ENCODE results near the gene NKAIN1. TPM values are rescaled to one million over a fixed set of nuclear protein-coding genes. Genes with fewer than 3 reads are reported as not detected.

NKAIN1 gene
- total and polyA plus RNA-seq, 2 of the 13 experiments (the other 11 are each of a cell fraction or from before 2014, with no cell fraction given) = 0.29 to 0.40 TPM

DNA sequence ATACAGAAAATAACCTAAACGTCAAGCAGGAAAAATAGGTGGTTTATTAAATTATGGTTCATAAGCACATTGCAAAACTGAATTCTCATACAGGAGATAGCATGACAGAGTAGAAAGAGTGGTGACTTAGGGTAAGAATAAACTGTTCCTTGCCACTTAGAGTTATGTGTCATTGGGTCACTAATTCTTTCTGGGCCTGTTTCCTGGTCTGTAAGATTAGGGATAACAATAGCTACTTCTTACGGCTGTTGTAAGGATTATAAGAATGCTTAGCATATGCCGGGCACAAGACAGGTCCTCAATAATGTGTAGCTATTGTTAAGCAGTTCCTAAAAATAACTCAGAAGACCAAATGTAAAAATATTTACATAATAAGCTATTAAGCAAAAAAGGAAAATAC, 32.7 kb upstream of the NKAIN1 start (continued):
- TF ChIP-seq, protein P1, sequence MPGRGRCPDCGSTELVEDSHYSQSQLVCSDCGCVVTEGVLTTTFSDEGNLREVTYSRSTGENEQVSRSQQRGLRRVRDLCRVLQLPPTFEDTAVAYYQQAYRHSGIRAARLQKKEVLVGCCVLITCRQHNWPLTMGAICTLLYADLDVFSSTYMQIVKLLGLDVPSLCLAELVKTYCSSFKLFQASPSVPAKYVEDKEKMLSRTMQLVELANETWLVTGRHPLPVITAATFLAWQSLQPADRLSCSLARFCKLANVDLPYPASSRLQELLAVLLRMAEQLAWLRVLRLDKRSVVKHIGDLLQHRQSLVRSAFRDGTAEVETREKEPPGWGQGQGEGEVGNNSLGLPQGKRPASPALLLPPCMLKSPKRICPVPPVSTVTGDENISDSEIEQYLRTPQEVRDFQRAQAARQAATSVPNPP (CRISPR knock-in tag; IDR thresholded peaks at IDR 0.05) = no peak
- TF ChIP-seq ZNF282 (IDR thresholded peaks at IDR 0.05; ENCODE audit: partially characterized antibody) (no peak), ZFYVE20 (CRISPR knock-in tag; IDR thresholded peaks at IDR 0.05; ENCODE audit: borderline replicate concordance, low read depth) (no peak), ZNF496 (CRISPR knock-in tag; IDR thresholded peaks at IDR 0.05; ENCODE audit: insufficient replicate concordance) (no peak)
- TF ChIP-seq, protein P2, sequence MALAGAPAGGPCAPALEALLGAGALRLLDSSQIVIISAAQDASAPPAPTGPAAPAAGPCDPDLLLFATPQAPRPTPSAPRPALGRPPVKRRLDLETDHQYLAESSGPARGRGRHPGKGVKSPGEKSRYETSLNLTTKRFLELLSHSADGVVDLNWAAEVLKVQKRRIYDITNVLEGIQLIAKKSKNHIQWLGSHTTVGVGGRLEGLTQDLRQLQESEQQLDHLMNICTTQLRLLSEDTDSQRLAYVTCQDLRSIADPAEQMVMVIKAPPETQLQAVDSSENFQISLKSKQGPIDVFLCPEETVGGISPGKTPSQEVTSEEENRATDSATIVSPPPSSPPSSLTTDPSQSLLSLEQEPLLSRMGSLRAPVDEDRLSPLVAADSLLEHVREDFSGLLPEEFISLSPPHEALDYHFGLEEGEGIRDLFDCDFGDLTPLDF (CRISPR knock-in tag; IDR thresholded peaks at IDR 0.05) = no peak

DNA sequence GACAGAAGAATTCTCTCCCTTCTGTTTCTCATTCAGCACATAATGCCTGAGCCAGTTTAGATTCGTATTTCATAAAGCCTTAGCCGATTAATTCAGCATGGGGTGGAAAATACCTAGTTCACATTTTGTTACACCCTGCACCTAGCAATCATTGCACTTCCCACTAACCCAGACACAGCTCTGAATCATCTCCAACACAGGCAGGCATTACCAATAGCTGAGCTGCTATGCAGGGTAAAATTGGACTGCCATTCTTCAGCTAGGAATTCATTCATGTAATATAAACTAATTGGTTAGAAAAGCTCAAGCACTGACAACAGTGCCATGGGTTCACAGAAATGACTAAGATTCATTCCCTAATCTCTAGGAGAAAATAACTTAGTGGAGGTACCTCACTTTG, 26.9 kb upstream of the NKAIN1 start:
- ChIA-PET CTCF (ENCODE audit: low intra/inter-chr PET ratio, low total read pairs) (no interaction called here), POLR2A (no interaction called here)
- FAIRE-seq (no peak), DNase-seq (ENCODE audit: low spot score) (no peak), ATAC-seq (no peak)
- Histone ChIP-seq H4K20me1 (ENCODE audit: insufficient read depth, low read length) (no peaks in the 10 kb centered on the region), H3K4me2 (ENCODE audit: low read depth, low read length) (no peak overlapping the region), H3K9ac (ENCODE audit: insufficient read depth, low read depth, low read length) (no peak overlapping the region), H3K36me3 (replicated peaks in 1 of 2; ENCODE audit: control insufficient read depth in 1 of 2, insufficient read depth in 2 of 2, low read length in 2 of 2) (peaks cover 30 to 81% of the 10 kb centered on the region in 2 experiments), H3K4me3 (replicated peaks in 1 of 3; ENCODE audit: insufficient read depth in 1 of 3, low read depth in 2 of 3, low read length in 3 of 3) (no peak overlapping the region), H3K4me1 (ENCODE audit: insufficient read depth, low read length) (no peaks in the 10 kb centered on the region), H3K27me3 (ENCODE audit: control insufficient read depth in 1 of 2, insufficient read depth in 2 of 2, low read length in 2 of 2) (no peaks in the 10 kb centered on the region), H3K27ac (ENCODE audit: extremely low read length, insufficient read depth, low read length) (no peak overlapping the region), H3K79me2 (ENCODE audit: insufficient read depth, low read length) (no peaks in the 10 kb centered on the region), H3K9me3 (ENCODE audit: low read length) (no peaks in the 10 kb centered on the region), H2AFZ (ENCODE audit: low read length) (no peak overlapping the region)
- in situ Hi-C loops (cut with HindIII; ENCODE audit: extremely low pct_ligation_motif_present, low pct_unique_long_range_greater_than_20kb) = no loop called here
- intact Hi-C loops (cut with micrococcal nuclease; ENCODE audit: unreplicated experiment) = no loop called here
- BruUV-seq (replicated peaks) = no TSS peak
- 95% methylated on average over 2 of the region's 2 CpGs for WGBS (ENCODE audit: low lambda C conversion rate)
- TF ChIP-seq, protein P3, sequence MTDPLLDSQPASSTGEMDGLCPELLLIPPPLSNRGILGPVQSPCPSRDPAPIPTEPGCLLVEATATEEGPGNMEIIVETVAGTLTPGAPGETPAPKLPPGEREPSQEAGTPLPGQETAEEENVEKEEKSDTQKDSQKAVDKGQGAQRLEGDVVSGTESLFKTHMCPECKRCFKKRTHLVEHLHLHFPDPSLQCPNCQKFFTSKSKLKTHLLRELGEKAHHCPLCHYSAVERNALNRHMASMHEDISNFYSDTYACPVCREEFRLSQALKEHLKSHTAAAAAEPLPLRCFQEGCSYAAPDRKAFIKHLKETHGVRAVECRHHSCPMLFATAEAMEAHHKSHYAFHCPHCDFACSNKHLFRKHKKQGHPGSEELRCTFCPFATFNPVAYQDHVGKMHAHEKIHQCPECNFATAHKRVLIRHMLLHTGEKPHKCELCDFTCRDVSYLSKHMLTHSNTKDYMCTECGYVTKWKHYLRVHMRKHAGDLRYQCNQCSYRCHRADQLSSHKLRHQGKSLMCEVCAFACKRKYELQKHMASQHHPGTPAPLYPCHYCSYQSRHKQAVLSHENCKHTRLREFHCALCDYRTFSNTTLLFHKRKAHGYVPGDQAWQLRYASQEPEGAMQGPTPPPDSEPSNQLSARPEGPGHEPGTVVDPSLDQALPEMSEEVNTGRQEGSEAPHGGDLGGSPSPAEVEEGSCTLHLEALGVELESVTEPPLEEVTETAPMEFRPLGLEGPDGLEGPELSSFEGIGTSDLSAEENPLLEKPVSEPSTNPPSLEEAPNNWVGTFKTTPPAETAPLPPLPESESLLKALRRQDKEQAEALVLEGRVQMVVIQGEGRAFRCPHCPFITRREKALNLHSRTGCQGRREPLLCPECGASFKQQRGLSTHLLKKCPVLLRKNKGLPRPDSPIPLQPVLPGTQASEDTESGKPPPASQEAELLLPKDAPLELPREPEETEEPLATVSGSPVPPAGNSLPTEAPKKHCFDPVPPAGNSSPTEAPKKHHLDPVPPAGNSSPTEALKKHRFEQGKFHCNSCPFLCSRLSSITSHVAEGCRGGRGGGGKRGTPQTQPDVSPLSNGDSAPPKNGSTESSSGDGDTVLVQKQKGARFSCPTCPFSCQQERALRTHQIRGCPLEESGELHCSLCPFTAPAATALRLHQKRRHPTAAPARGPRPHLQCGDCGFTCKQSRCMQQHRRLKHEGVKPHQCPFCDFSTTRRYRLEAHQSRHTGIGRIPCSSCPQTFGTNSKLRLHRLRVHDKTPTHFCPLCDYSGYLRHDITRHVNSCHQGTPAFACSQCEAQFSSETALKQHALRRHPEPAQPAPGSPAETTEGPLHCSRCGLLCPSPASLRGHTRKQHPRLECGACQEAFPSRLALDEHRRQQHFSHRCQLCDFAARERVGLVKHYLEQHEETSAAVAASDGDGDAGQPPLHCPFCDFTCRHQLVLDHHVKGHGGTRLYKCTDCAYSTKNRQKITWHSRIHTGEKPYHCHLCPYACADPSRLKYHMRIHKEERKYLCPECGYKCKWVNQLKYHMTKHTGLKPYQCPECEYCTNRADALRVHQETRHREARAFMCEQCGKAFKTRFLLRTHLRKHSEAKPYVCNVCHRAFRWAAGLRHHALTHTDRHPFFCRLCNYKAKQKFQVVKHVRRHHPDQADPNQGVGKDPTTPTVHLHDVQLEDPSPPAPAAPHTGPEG (CRISPR knock-in tag; IDR thresholded peaks at IDR 0.05) = no peak
- no peak for TF ChIP-seq NR1H2 (CRISPR knock-in tag; IDR thresholded peaks at IDR 0.05; ENCODE audit: borderline replicate concordance, low read depth)
- no peak for TF ChIP-seq ZNF329 (CRISPR knock-in tag; IDR thresholded peaks at IDR 0.05; ENCODE audit: low read depth)
- no peak for TF ChIP-seq NONO (IDR thresholded peaks at IDR 0.05)
- no peak for TF ChIP-seq NONO (CRISPR knock-in tag; conservative IDR thresholded peaks at IDR 0.05)
- no peak for TF ChIP-seq ZNF331 (CRISPR knock-in tag; IDR thresholded peaks at IDR 0.05)
- TF ChIP-seq, protein P4, sequence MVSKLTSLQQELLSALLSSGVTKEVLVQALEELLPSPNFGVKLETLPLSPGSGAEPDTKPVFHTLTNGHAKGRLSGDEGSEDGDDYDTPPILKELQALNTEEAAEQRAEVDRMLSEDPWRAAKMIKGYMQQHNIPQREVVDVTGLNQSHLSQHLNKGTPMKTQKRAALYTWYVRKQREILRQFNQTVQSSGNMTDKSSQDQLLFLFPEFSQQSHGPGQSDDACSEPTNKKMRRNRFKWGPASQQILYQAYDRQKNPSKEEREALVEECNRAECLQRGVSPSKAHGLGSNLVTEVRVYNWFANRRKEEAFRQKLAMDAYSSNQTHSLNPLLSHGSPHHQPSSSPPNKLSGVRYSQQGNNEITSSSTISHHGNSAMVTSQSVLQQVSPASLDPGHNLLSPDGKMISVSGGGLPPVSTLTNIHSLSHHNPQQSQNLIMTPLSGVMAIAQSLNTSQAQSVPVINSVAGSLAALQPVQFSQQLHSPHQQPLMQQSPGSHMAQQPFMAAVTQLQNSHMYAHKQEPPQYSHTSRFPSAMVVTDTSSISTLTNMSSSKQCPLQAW (CRISPR knock-in tag; IDR thresholded peaks at IDR 0.05) = no peak
- no peak for TF ChIP-seq PPARG (CRISPR knock-in tag; conservative IDR thresholded peaks at IDR 0.05)
- no peak for TF ChIP-seq ZNF557 (CRISPR knock-in tag; IDR thresholded peaks at IDR 0.05)
- no peak for TF ChIP-seq ZSCAN20 (CRISPR knock-in tag; IDR thresholded peaks at IDR 0.05; ENCODE audit: borderline replicate concordance)

Measured in HepG2 (cell line).